WTC11 (cell line): ENCODE results near the gene RETREG2.

ENCODE experiments used
- CTCF ChIP-seq: fragments of 200-600 bp; IDR thresholded peaks from 2 replicates; pipeline ENCODE4 v1.8.0; 2022; ENCODE audit warnings: antibody characterized with exemption
- IRF1 ChIP-seq: sonication (generic); formaldehyde crosslinking; IDR thresholded peaks from 2 replicates; pipeline ENCODE4 v1.8.0; 2023; ENCODE audit warnings: missing genetic modification reagents
- NR1H2 ChIP-seq: sonication (generic); formaldehyde crosslinking; IDR thresholded peaks from 2 replicates; pipeline ENCODE4 v1.9.0; 2021; ENCODE audit warnings: mild to moderate bottlenecking, moderate library complexity, missing genetic modification reagents
- RELA ChIP-seq: sonication (generic); formaldehyde crosslinking; IDR thresholded peaks from 2 replicates; pipeline ENCODE4 v1.8.1; 2022; ENCODE audit warnings: missing genetic modification reagents, mild to moderate bottlenecking, borderline replicate concordance
- TF ChIP-seq, protein P1 (sequence below): sonication (generic); formaldehyde crosslinking; IDR thresholded peaks from 2 replicates; pipeline ENCODE4 v1.8.0; 2023; ENCODE audit warnings: missing genetic modification reagents, mild to moderate bottlenecking, borderline replicate concordance

- TF ChIP-seq CTCF (no peak), RELA (CRISPR knock-in tag) (no peak), NR1H2 (CRISPR knock-in tag) (no peak), IRF1 (no peak)
- TF ChIP-seq, protein P1, sequence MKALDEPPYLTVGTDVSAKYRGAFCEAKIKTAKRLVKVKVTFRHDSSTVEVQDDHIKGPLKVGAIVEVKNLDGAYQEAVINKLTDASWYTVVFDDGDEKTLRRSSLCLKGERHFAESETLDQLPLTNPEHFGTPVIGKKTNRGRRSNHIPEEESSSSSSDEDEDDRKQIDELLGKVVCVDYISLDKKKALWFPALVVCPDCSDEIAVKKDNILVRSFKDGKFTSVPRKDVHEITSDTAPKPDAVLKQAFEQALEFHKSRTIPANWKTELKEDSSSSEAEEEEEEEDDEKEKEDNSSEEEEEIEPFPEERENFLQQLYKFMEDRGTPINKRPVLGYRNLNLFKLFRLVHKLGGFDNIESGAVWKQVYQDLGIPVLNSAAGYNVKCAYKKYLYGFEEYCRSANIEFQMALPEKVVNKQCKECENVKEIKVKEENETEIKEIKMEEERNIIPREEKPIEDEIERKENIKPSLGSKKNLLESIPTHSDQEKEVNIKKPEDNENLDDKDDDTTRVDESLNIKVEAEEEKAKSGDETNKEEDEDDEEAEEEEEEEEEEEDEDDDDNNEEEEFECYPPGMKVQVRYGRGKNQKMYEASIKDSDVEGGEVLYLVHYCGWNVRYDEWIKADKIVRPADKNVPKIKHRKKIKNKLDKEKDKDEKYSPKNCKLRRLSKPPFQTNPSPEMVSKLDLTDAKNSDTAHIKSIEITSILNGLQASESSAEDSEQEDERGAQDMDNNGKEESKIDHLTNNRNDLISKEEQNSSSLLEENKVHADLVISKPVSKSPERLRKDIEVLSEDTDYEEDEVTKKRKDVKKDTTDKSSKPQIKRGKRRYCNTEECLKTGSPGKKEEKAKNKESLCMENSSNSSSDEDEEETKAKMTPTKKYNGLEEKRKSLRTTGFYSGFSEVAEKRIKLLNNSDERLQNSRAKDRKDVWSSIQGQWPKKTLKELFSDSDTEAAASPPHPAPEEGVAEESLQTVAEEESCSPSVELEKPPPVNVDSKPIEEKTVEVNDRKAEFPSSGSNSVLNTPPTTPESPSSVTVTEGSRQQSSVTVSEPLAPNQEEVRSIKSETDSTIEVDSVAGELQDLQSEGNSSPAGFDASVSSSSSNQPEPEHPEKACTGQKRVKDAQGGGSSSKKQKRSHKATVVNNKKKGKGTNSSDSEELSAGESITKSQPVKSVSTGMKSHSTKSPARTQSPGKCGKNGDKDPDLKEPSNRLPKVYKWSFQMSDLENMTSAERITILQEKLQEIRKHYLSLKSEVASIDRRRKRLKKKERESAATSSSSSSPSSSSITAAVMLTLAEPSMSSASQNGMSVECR (CRISPR knock-in tag), result no peak
Observed at GRCh38 chr2:219197388-219197787, 19.3 kb downstream of the RETREG2 start.
